ENCODE results near the gene TELO2.

TELO2 gene

DNA sequence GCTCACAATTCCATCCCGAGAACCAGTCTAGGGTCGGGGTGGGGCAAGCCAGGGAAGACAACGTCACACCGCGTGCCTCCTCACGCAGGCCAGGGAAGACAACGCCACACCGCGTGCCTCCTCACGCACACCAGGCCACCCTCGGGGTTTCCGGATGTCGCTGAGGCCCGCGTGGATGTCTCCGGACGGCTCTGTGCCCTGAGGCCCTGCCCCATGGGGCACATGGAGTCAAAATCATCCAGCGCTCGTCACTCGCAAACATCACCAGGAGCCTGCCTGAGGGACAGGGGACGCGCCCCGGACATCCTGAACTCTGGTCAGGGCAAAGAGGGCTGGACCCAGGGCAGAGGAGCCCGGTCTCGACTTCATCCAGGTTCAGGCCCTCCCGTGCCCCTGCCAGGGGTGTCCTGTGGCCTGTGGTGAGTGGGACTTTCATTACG is 44.0 kb downstream of the TELO2 start:
- TF ChIP-seq TAF1 (IDR thresholded peaks at IDR 0.05; ENCODE audit: borderline replicate concordance, low read depth, low read length) (no peak), POLR2A (IDR thresholded peaks at IDR 0.05; ENCODE audit: low read depth, low read length) (no peak), POLR2AphosphoS5 (IDR thresholded peaks at IDR 0.05; ENCODE audit: low read depth, low read length) (no peak)
- FAIRE-seq (no peak), DNase-seq (ENCODE audit: insufficient read length) (no peak)

DNA sequence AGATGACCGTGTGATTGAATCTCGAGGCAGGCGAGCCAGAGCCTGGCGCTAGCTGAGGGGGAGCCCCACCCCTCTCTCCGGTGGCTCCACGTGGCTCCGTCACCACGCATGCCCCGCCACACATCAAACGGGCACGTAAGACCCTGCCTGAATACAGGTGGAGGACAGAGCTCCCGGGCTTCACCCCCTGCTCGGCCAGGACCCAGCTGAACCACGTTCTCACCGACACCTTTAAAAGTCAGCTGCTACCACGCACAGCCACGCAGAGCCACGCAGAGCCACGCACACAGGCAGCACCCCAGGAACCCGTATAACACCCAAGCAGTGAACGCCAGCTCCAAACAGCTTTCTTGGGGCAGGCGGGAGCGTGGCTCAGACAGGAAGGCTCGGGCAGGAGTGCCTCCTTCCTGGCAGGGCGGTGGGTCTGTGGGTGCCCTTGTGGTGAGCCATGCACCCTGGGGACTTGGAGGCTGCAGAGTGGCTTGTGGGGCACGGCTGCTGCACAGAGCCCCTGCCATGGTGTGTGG is 44.7 kb downstream of the TELO2 start:
- FAIRE-seq, result no peak
- TF ChIP-seq POLR2A (IDR thresholded peaks at IDR 0.05; ENCODE audit: low read depth, low read length) (no peak), POLR2AphosphoS5 (IDR thresholded peaks at IDR 0.05; ENCODE audit: low read depth, low read length) (no peak), TAF1 (IDR thresholded peaks at IDR 0.05; ENCODE audit: borderline replicate concordance, low read depth, low read length) (no peak)
- no peak for DNase-seq (ENCODE audit: insufficient read length)

DNA sequence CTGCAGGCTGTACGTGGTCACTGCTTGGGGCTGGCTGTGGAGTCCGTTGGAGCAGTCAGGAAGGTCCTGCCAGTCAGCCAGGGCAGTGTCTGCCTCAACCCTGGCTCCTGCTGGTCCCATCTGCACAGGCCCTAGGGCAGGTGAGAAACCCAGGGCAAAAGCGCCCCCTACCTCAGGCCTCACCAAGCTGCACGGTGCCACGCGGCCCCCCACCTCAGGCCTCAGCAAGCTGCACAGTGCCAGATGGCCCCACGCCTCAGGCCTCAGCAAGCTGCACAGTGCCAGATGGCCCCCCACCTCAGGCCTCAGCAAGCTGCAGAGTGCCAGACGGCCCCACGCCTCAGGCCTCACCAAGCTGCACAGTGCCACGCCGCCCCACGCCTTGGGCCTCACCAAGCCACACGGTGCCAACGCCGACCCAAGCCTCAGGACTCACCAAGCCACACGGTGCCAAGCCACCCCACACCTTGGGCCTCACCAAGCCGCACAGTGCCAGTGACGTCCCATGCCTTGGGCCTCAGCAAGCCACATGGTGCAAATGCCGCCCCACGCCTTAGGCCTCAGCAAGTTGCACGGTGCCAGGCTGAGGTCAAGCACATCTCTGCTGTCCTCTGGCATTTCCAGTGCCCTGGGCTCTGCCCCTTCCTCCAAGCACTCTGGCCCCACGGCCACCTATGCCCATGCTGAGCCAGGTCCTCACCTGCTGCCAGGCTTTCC is 45.8 kb downstream of the TELO2 start:
- TF ChIP-seq TAF1 (IDR thresholded peaks at IDR 0.05; ENCODE audit: borderline replicate concordance, low read depth, low read length) (no peak), POLR2AphosphoS5 (IDR thresholded peaks at IDR 0.05; ENCODE audit: low read depth, low read length) (no peak), POLR2A (IDR thresholded peaks at IDR 0.05; ENCODE audit: low read depth, low read length) (no peak)
- FAIRE-seq (no peak), DNase-seq (ENCODE audit: insufficient read length) (no peak)

DNA sequence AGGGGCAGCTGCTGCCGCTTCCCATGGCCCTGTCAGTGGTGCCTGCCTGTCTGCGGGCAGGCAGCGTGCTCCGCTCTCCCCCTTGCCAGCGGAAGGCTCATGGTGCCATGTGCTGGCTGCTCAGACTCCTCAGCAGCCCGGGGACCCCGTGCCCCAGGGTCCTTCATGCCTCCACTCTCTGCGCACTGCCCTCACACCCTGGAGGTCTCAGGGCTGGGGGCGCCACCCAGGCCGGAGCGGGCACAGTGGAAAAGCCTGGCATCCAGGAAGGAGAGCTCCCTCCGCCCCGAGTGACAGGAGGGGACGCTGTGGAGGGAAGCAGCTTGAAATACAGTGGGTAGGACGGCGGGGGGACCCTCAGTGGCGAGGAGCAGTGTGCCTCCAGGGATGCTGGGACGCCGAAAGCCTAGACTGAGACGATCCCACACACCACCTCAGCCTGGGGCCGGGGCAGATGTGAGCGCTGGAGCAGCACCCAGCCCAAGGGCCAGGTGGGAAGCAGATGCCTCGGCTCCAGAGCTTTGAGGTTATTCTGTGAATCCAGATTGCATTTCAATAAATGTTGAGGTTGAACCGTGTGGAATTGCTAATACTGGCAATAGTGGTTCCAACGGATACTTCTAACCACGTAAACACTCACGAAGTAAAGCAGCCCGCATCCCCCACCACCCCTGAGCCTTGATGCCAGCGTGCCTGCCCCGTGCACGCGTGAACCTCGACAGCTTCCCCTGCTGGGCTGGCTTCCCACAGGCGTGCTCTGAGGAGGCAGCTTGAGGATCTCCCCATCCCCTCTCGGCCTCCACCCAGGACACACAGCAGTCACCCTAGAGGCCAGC is 46.8 kb downstream of the TELO2 start:
- FAIRE-seq, result no peak
- TF ChIP-seq POLR2AphosphoS5 (IDR thresholded peaks at IDR 0.05; ENCODE audit: low read depth, low read length) (no peak), POLR2A (IDR thresholded peaks at IDR 0.05; ENCODE audit: low read depth, low read length) (no peak), TAF1 (IDR thresholded peaks at IDR 0.05; ENCODE audit: borderline replicate concordance, low read depth, low read length) (no peak)
- no peak for DNase-seq (ENCODE audit: insufficient read length)

DNA sequence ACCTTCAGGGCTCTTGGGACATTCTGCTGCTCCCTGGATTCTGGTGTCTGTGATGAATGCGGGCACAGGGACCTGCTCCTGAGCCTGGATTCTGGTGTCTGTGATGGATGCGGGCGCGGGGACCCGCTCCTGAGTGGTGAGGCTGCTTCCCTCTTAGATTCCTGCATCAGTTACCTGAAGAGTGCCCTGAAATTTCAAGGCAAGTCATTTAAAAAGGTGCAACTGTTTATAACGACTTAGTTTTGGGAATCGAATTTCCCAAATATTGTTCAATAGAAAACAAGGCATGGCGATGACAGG is 47.3 kb downstream of the TELO2 start:
- no peak for DNase-seq (ENCODE audit: insufficient read length)
- TF ChIP-seq POLR2A (IDR thresholded peaks at IDR 0.05; ENCODE audit: low read depth, low read length), result no peak
- TF ChIP-seq TAF1 (IDR thresholded peaks at IDR 0.05; ENCODE audit: borderline replicate concordance, low read depth, low read length), result no peak
- no peak for TF ChIP-seq POLR2AphosphoS5 (IDR thresholded peaks at IDR 0.05; ENCODE audit: low read depth, low read length)
- FAIRE-seq, result no peak

DNA sequence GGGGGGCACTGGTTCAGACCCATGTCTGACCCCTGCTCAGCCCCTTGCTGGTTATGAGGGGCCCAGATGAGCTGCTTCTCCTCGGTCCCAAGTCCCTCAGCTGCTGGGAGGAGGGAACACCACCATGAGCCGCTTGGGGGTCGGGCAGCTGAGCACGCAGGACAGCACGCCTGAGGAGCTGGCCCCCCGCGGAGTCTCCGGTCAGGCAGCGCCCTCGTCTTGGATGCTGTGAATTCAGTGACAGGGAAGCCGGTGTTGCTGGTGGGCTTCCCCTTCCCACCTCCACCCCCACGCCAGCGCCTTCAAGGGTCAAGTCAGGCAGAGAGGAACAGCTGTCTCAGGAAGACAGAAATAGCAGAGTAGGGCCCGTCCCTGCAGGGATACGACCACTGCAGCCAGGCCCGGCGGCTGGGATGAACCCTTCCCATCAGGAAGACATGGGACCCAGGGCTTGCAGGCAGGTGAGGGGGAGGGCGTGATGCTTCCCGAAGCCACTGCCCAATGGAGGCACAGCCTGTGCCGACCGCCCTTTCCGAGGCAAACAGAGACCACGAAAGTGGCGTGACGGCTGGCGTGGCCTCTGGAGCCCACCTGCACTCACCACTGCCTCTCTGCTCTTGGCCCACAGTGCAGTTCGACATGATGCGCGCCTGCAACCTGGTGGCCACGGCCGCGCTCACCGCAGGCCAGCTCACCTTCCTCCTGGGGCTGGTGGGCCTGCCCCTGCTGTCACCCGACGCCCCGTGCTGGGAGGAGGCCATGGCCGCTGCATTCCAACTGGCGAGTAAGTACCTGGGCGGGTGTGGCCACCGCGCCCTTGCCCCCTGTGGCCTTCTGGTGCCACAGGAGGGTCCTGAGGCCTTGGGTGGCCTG is 48.4 kb downstream of the TELO2 start:
- TF ChIP-seq POLR2AphosphoS5 (IDR thresholded peaks at IDR 0.05; ENCODE audit: low read depth, low read length) (no peak), POLR2A (IDR thresholded peaks at IDR 0.05; ENCODE audit: low read depth, low read length) (no peak), TAF1 (IDR thresholded peaks at IDR 0.05; ENCODE audit: borderline replicate concordance, low read depth, low read length) (no peak)
- FAIRE-seq, result no peak
- DNase-seq (ENCODE audit: insufficient read length), result no peak

DNA sequence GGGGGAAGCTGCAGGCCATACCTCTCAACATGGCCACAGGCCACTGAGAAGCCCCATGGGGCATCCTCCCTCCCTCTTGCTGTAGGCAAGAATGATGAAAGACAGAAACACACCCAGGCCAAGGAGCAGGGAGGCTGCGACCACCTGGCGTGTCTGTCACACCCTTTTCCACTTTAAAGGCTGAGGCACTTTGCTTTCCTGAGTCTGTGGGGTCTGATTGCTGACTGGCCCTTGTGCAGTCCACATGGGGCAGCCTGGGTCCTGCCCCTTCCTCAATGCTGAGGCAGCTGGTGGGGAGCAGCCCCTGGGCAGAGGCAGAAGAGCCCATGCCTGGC is 49.0 kb downstream of the TELO2 start:
- FAIRE-seq (no peak), DNase-seq (ENCODE audit: insufficient read length) (no peak)
- no peak for TF ChIP-seq TAF1 (IDR thresholded peaks at IDR 0.05; ENCODE audit: borderline replicate concordance, low read depth, low read length)

DNA sequence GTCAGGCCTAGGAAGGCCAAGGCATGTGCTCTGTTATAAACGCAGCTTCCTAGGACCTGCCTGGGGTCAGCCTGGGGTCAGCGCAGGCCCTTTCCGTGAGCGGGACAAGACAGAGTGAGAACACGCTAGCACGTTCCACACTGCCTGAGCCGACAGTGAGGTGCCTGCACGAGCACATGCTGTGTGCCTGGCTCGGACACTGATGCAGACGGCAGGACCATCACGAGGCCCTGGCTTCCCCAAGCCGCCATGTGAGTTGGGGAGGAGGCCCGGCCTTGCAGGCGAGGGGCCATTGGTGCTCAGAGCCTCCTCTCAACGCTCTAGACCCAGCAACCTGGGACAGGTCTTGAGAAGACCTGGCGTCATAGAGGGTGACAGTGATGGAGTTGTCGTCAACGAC is 49.4 kb downstream of the TELO2 start:
- TF ChIP-seq POLR2A (IDR thresholded peaks at IDR 0.05; ENCODE audit: low read depth, low read length) (no peak), POLR2AphosphoS5 (IDR thresholded peaks at IDR 0.05; ENCODE audit: low read depth, low read length) (no peak), TAF1 (IDR thresholded peaks at IDR 0.05; ENCODE audit: borderline replicate concordance, low read depth, low read length) (no peak)
- DNase-seq (ENCODE audit: insufficient read length) (no peak), FAIRE-seq (no peak)

DNA sequence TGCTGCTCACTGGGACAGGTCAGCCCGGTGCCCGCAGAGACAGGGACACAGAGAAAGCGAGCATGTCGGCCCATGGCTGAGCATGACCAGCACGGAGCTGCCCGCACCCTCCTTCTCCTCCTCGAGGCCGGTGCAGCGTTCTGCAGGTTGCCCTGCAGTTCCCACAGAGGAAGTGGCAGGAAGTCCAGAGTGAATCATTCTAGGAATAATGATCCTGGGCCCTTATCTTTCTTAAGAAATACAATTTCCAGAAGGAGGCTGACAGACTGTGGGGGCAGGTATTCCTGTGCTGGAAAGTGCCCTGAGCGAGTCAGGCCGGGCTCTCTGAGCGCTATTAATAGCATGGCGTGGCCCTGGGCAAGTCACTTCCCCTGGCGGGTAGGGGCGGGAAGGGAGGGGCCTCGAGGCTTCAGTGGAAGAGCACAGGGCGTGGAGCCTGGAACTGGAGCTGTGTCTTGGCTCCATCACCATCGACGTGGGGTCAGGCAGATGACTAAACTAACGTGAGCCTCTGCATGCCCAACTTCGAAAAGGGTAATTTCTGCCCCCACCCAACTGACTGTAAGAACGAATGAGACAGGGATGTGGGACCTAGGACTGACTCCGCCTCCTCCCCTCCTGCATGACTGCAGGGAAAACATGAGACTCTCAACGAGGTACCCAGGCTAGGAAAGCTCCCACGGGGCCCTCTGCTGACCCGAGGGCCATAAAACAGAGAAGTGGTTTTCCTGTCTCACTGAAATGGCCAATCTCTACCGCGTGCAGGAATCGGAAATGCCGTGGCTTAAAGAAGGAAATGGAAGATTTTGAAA is 50.1 kb downstream of the TELO2 start:
- no peak for FAIRE-seq
- no peak for DNase-seq (ENCODE audit: insufficient read length)
- TF ChIP-seq POLR2AphosphoS5 (IDR thresholded peaks at IDR 0.05; ENCODE audit: low read depth, low read length) (no peak), POLR2A (IDR thresholded peaks at IDR 0.05; ENCODE audit: low read depth, low read length) (no peak), TAF1 (IDR thresholded peaks at IDR 0.05; ENCODE audit: borderline replicate concordance, low read depth, low read length) (no peak)

DNA sequence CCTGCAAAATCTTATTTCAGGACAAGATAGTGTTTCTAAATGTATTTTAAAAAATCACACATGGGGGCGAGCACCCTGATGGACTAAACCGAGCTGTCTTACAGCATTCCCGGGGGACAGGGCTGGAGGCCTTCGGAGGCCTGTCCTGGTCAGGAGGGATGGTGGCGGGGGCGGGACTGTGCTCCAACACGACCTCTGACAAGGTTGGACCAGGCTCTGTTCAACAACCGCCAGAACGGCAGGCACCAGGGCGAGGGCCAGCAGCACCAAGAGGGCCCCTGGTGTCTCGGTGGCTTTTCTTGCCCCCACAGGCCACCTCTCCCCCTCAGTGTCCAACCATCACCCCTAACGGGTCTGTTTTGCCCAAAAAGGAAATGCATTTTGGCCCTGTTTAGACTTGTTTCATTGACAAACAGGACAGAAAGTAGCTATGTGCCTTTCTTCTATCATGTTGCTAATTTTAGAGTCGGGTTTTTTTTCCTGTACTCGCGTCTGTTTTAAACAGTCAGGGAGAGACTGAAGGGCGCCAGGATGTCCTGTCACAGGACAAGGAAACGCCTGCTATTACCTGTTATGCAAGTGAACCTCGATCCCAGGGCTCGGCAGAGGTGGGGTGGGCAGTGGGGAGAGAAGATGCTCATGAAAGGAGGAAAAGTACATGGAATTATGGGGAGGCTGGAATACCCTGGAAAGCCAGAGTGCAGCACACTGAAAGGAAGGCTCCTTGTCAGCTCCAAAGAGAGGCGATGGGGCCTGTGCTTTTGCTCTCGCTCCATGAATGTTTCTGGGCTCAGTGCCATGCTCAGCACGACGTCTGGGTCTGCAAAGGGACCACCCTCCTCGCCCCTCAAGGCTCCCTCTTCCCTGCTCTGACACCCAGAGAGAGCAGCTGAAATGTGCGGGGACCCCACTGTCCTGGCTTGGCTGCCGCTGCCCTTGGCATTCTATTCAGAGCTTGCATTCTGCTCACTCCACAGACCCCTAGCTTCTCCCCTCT is 52.2 kb downstream of the TELO2 start:
- no peak for TF ChIP-seq POLR2A (IDR thresholded peaks at IDR 0.05; ENCODE audit: low read depth, low read length)
- no peak for FAIRE-seq
- no peak for DNase-seq (ENCODE audit: insufficient read length)

All from GM12892 (cell line).